ENCODE measurements around the gene CPEB1. TPM values are rescaled to one million over a fixed set of nuclear protein-coding genes. Genes with fewer than 3 reads are reported as not detected.
A peak's percentile ranks its signal among the peaks of the same experiment; 100 is the strongest.
"Not testable (repeated sequence)": the region's sequence is repeated elsewhere in the genome, so short reads cannot be mapped to it uniquely, and the experiment has no call there.

The CPEB1 gene
- total and polyA plus RNA-seq, 2 donors (not counting 1 experiment from before 2014, with no cell fraction given) = 8.4 to 62.3 TPM

DNA sequence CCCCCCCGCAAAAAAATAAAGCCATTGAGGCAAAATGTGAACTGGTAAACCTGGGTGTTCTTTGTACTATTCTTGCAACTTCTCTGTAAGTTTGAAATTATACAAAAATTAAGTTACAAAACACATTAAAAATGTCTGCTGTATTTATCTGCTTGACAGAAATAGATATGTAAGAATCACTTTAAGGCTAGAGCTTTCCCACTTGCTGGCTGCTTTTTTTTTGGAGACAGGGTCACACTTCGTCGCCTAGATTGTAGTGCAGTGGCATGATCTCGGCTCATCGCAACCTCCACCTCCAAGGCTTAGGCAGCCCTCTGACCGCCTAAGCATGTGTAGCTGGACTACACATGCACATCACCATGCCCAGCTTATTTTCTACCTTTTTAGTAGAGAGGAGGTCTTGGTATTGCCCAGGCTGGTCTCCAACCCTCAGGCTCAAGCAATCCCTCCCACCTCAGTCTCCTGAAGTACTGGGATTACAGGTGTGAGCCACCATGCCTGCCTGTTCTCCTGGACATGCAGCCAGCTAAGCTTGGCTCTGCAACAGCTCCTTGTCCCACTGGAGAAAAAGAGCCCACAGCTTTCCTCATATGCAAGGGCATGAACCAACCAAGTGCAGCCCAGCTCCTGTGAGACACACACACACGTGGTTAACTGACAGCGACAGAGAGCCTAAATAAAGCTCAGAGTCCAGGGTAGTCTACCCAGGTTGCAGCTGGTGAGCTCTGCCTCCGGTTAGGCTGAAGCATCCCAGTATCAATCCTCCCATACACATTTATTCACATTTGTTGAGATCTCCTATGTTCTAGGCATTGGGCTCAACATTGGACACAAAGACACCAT, 111.4 kb downstream of the CPEB1 start:
- Histone ChIP-seq H4K20me1 (ENCODE audit: control insufficient read depth, extremely low read depth, insufficient read depth, low read length) (no peaks in the 10 kb centered on the region), H3K36me3 (ENCODE audit: control insufficient read depth, insufficient read depth, low read length) (peaks cover 19% of the 10 kb centered on the region), H3K4me1 (ENCODE audit: control insufficient read depth, extremely low read depth, insufficient read depth, low read length) (peaks cover 6% of the 10 kb centered on the region), H3K9me3 (ENCODE audit: control insufficient read depth, insufficient read depth, low read depth, low read length) (no peaks in the 10 kb centered on the region), H3K4me2 (ENCODE audit: extremely low read depth, insufficient read depth, low read length) (no peak overlapping the region), H3K27me3 (ENCODE audit: control insufficient read depth, insufficient read depth, low read length) (no peaks in the 10 kb centered on the region), H3K79me2 (ENCODE audit: control insufficient read depth, insufficient read depth, low read length) (peaks cover 34% of the 10 kb centered on the region), H3K9ac (ENCODE audit: insufficient read depth, low read length) (no peak overlapping the region), H2AFZ (ENCODE audit: low read length) (no peak overlapping the region), H3K4me3 (replicated peaks in 1 of 4; ENCODE audit: control extremely low read depth in 1 of 4, insufficient read depth in 1 of 4, low read depth in 3 of 4, low read length in 4 of 4) (no peak overlapping the region), H3K27ac (ENCODE audit: insufficient read depth, low read length) (no peak overlapping the region)
- TF ChIP-seq, protein P1, sequence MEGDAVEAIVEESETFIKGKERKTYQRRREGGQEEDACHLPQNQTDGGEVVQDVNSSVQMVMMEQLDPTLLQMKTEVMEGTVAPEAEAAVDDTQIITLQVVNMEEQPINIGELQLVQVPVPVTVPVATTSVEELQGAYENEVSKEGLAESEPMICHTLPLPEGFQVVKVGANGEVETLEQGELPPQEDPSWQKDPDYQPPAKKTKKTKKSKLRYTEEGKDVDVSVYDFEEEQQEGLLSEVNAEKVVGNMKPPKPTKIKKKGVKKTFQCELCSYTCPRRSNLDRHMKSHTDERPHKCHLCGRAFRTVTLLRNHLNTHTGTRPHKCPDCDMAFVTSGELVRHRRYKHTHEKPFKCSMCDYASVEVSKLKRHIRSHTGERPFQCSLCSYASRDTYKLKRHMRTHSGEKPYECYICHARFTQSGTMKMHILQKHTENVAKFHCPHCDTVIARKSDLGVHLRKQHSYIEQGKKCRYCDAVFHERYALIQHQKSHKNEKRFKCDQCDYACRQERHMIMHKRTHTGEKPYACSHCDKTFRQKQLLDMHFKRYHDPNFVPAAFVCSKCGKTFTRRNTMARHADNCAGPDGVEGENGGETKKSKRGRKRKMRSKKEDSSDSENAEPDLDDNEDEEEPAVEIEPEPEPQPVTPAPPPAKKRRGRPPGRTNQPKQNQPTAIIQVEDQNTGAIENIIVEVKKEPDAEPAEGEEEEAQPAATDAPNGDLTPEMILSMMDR (conservative IDR thresholded peaks at IDR 0.05 in 1 of 2, IDR thresholded peaks at IDR 0.05 in 1 of 2; ENCODE audit: low read depth in 1 of 2, low read length in 2 of 2) = no peak
- no peak for TF ChIP-seq EZH2 (IDR thresholded peaks at IDR 0.05; ENCODE audit: low read length, missing control alignments)
- no peak for DNase-seq (ENCODE audit: low read depth in 2 of 2)

DNA sequence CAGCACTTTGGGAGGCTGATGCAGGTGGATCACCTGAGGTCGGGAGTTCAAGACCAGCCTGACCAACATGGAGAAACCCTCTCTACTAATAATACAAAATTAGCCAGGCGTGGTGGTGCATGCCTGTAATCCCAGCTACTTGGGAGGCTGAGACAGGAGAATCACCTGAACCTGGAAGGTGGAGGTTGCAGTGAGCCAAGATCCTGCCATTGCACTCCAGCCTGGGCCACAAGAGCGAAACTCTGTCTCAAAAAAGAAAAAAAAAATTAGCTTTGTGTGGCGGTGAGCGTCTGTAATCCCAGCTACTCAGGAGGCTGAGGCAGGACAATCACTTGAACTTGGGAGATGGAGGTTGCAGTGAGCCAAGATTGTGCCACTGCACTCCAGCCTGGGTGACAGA, 112.0 kb downstream of the CPEB1 start:
- H3K4me1 ChIP-seq (ENCODE audit: control insufficient read depth, extremely low read depth, insufficient read depth, low read length); H3K9ac ChIP-seq (ENCODE audit: insufficient read depth, low read length); H3K4me2 ChIP-seq (ENCODE audit: extremely low read depth, insufficient read depth, low read length); H4K20me1 ChIP-seq (ENCODE audit: control insufficient read depth, extremely low read depth, insufficient read depth, low read length); H3K9me3 ChIP-seq (ENCODE audit: control insufficient read depth, insufficient read depth, low read depth, low read length); H2AFZ ChIP-seq (ENCODE audit: low read length); H3K27me3 ChIP-seq (ENCODE audit: control insufficient read depth, insufficient read depth, low read length); H3K27ac ChIP-seq (ENCODE audit: insufficient read depth, low read length); H3K4me3 ChIP-seq (replicated peaks in 1 of 4; ENCODE audit: control extremely low read depth in 1 of 4, insufficient read depth in 1 of 4, low read depth in 3 of 4, low read length in 4 of 4); DNase-seq (ENCODE audit: low read depth in 2 of 2): not testable (repeated sequence)
- Histone ChIP-seq H3K79me2 (ENCODE audit: control insufficient read depth, insufficient read depth, low read length) (peaks cover 33% of the 10 kb centered on the region), H3K36me3 (ENCODE audit: control insufficient read depth, insufficient read depth, low read length) (peaks cover 19% of the 10 kb centered on the region)

DNA sequence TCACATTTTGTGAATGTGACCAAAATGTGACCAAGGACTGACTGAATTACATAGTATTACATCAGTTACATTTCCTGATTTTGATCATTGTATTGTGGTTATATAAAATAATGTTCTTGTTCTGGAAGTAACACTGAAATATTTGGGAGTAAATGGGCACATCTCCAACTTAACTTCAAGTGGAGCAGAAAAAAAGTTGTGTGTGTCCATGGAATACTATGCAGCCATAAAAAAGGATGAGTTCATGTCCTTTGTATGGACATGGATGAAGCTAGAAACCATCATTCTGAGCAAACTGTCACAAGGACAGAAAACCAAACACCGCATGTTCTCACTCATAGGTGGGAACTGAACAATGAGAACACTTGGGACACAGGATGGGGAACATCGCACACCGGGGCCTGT, 112.7 kb downstream of the CPEB1 start:
- H3K4me3 ChIP-seq (replicated peaks in 1 of 4; ENCODE audit: control extremely low read depth in 1 of 4, insufficient read depth in 1 of 4, low read depth in 3 of 4, low read length in 4 of 4); H3K9ac ChIP-seq (ENCODE audit: insufficient read depth, low read length); H3K27me3 ChIP-seq (ENCODE audit: control insufficient read depth, insufficient read depth, low read length); H4K20me1 ChIP-seq (ENCODE audit: control insufficient read depth, extremely low read depth, insufficient read depth, low read length); H3K27ac ChIP-seq (ENCODE audit: insufficient read depth, low read length); H2AFZ ChIP-seq (ENCODE audit: low read length); H3K4me1 ChIP-seq (ENCODE audit: control insufficient read depth, extremely low read depth, insufficient read depth, low read length); H3K4me2 ChIP-seq (ENCODE audit: extremely low read depth, insufficient read depth, low read length); H3K9me3 ChIP-seq (ENCODE audit: control insufficient read depth, insufficient read depth, low read depth, low read length): not testable (repeated sequence)
- Histone ChIP-seq H3K36me3 (ENCODE audit: control insufficient read depth, insufficient read depth, low read length) (peaks cover 19% of the 10 kb centered on the region), H3K79me2 (ENCODE audit: control insufficient read depth, insufficient read depth, low read length) (peaks cover 26% of the 10 kb centered on the region)
- DNase-seq (ENCODE audit: low read depth in 2 of 2) = peak in 1 of 2 donors; percentile 37

DNA sequence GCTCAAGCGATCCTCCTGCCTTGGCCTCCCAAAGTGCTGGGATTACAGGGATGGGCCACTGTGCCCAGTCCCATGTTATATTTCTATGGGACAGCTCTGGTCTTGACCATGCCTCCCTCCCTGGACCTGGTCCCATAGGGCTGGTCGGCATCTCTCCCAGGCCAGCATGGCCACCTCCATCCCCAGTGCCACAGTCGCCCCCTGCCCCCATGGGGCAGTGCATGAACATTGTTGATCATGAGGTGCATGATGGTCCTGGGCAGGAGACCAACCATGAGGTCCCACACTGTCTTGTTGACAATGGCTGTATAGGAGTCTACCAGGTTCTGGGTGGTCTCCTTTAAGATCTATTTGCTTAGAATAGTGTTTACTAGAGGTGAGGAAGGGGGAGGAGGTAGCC, 113.4 kb downstream of the CPEB1 start:
- H3K79me2 ChIP-seq (ENCODE audit: control insufficient read depth, insufficient read depth, low read length) = peaks cover 20% of the 10 kb centered on the region
- no peaks in the 10 kb centered on the region for H3K27me3 ChIP-seq (ENCODE audit: control insufficient read depth, insufficient read depth, low read length)
- H4K20me1 ChIP-seq (ENCODE audit: control insufficient read depth, extremely low read depth, insufficient read depth, low read length) = no peaks in the 10 kb centered on the region
- peaks cover 4% of the 10 kb centered on the region for H3K4me1 ChIP-seq (ENCODE audit: control insufficient read depth, extremely low read depth, insufficient read depth, low read length)
- H3K36me3 ChIP-seq (ENCODE audit: control insufficient read depth, insufficient read depth, low read length) = peaks cover 19% of the 10 kb centered on the region
- no peak overlapping the region for H3K4me3 ChIP-seq (replicated peaks in 1 of 4; ENCODE audit: control extremely low read depth in 1 of 4, insufficient read depth in 1 of 4, low read depth in 3 of 4, low read length in 4 of 4)
- no peak overlapping the region for H3K9ac ChIP-seq (ENCODE audit: insufficient read depth, low read length)
- H3K27ac ChIP-seq (ENCODE audit: insufficient read depth, low read length) = no peak overlapping the region
- no peaks in the 10 kb centered on the region for H3K9me3 ChIP-seq (ENCODE audit: control insufficient read depth, insufficient read depth, low read depth, low read length)
- TF ChIP-seq, protein P1 (conservative IDR thresholded peaks at IDR 0.05 in 1 of 2, IDR thresholded peaks at IDR 0.05 in 1 of 2; ENCODE audit: low read depth in 1 of 2, low read length in 2 of 2) = no peak
- no peak for TF ChIP-seq EZH2 (IDR thresholded peaks at IDR 0.05; ENCODE audit: low read length, missing control alignments)
- H3K4me2 ChIP-seq (ENCODE audit: extremely low read depth, insufficient read depth, low read length) = no peak overlapping the region
- no peak overlapping the region for H2AFZ ChIP-seq (ENCODE audit: low read length)
- no peak for DNase-seq (ENCODE audit: low read depth in 2 of 2)

All from fibroblast of lung (primary cell).